Nephron progenitor cell (in vitro differentiated cells): ENCODE measurements around the gene NT5C1B.
A peak's percentile ranks its signal among the peaks of the same experiment; 100 is the strongest.

ENCODE experiments used
- DNase-seq: peaks from one replicate; pipeline ENCODE4 v3.0.0; 2021
- H3K27ac Mint-ChIP-seq: 2 replicates; pipeline ENCODE4 v1.8.0; 2021; ENCODE audit warnings: mild to moderate bottlenecking, moderate library complexity, mixed read lengths
- H3K27me3 Mint-ChIP-seq: 2 replicates; pipeline ENCODE4 v1.8.0; 2021; ENCODE audit warnings: mild to moderate bottlenecking, low read depth, mixed read lengths; ENCODE audit not compliant: poor library complexity
- H3K36me3 Mint-ChIP-seq: 2 replicates; pipeline ENCODE4 v1.8.0; 2021; ENCODE audit warnings: low read depth, mixed read lengths
- H3K4me1 Mint-ChIP-seq: 2 replicates; pipeline ENCODE4 v1.8.0; 2021; ENCODE audit warnings: mixed read lengths
- H3K4me3 Mint-ChIP-seq: 2 replicates; pipeline ENCODE4 v1.8.0; 2021; ENCODE audit warnings: mild to moderate bottlenecking, moderate library complexity, mixed read lengths
- H3K9me3 Mint-ChIP-seq: 2 replicates; pipeline ENCODE4 v1.8.0; 2021; ENCODE audit warnings: mild to moderate bottlenecking, moderate library complexity, mixed read lengths
- CTCF ChIP-seq: fragments of 200-600 bp; sonication (generic); IDR thresholded peaks from 2 replicates; pipeline ENCODE4 v1.5.0; 2021; ENCODE audit warnings: antibody characterized with exemption

NT5C1B gene

GRCh38 chr2:18526429-18526828 is 62.9 kb downstream of the NT5C1B start:
- Mint-ChIP-seq H3K27ac (no peak overlapping the region), H3K36me3 (no peaks in the 10 kb centered on the region), H3K27me3 (peaks cover 6% of the 10 kb centered on the region), H3K4me1 (peaks cover 18% of the 10 kb centered on the region), H3K4me3 (no peak overlapping the region), H3K9me3 (no peaks in the 10 kb centered on the region)
- no peak for DNase-seq
- no peak for TF ChIP-seq CTCF

GRCh38 chr2:18525852-18526251 is 63.5 kb downstream of the NT5C1B start:
- H3K4me1 Mint-ChIP-seq, result peaks cover 24% of the 10 kb centered on the region
- no peak overlapping the region for H3K4me3 Mint-ChIP-seq
- no peaks in the 10 kb centered on the region for H3K36me3 Mint-ChIP-seq
- H3K9me3 Mint-ChIP-seq, result no peaks in the 10 kb centered on the region
- TF ChIP-seq CTCF, result no peak
- no peak overlapping the region for H3K27ac Mint-ChIP-seq
- DNase-seq, result no peak
- H3K27me3 Mint-ChIP-seq, result peaks cover 9% of the 10 kb centered on the region

GRCh38 chr2:18525236-18525635 is 64.1 kb downstream of the NT5C1B start:
- Mint-ChIP-seq H3K4me3 (no peak overlapping the region), H3K36me3 (no peaks in the 10 kb centered on the region), H3K27me3 (peaks cover 9% of the 10 kb centered on the region), H3K9me3 (no peaks in the 10 kb centered on the region), H3K4me1 (peaks cover 30% of the 10 kb centered on the region), H3K27ac (no peak overlapping the region)
- TF ChIP-seq CTCF, result no peak
- DNase-seq, result no peak

GRCh38 chr2:18522484-18523146 is 66.8 kb downstream of the NT5C1B start:
- H3K4me3 Mint-ChIP-seq, result no peak overlapping the region
- TF ChIP-seq CTCF, result no peak
- peaks cover 3% of the 10 kb centered on the region for H3K27me3 Mint-ChIP-seq
- no peaks in the 10 kb centered on the region for H3K36me3 Mint-ChIP-seq
- no peak overlapping the region for H3K27ac Mint-ChIP-seq
- H3K9me3 Mint-ChIP-seq, result no peaks in the 10 kb centered on the region
- DNase-seq, result no peak
- peaks cover 54% of the 10 kb centered on the region for H3K4me1 Mint-ChIP-seq

GRCh38 chr2:18520451-18521425 is 68.6 kb downstream of the NT5C1B start:
- no peak overlapping the region for H3K27ac Mint-ChIP-seq
- peak; percentile 90 for DNase-seq
- no peaks in the 10 kb centered on the region for H3K36me3 Mint-ChIP-seq
- no peaks in the 10 kb centered on the region for H3K9me3 Mint-ChIP-seq
- peaks cover 3% of the 10 kb centered on the region for H3K27me3 Mint-ChIP-seq
- peaks cover 64% of the 10 kb centered on the region for H3K4me1 Mint-ChIP-seq
- no peak overlapping the region for H3K4me3 Mint-ChIP-seq
- TF ChIP-seq CTCF, result peak; percentile 95
